GM23248 (cell line): ENCODE data around the gene GAL3ST1. TPM values are rescaled to one million over a fixed set of nuclear protein-coding genes. Genes with fewer than 3 reads are reported as not detected.

Experiments used
- DNase-seq: peaks from one replicate; pipeline ENCODE4 v3.0.0-alpha.2; 2015
- H2AFZ ChIP-seq: fragments of 200-600 bp; sonication (generic); 2 replicates; pipeline ENCODE4 v1.6.1; 2016; ENCODE audit warnings: antibody characterized with exemption
- H3F3A ChIP-seq: fragments of 200-600 bp; sonication (generic); 2 replicates; pipeline ENCODE4 v1.6.1; 2016; ENCODE audit warnings: mild to moderate bottlenecking, antibody characterized with exemption, mixed run types; ENCODE audit not compliant: insufficient read depth
- H3K27ac ChIP-seq: fragments of 200-600 bp; sonication (generic); 2 replicates; pipeline ENCODE4 v1.5.1; 2016; ENCODE audit warnings: mild to moderate bottlenecking
- H3K27me3 ChIP-seq: fragments of 200-600 bp; sonication (generic); replicated peaks from 2 replicates; pipeline ENCODE4 v1.6.1; 2016; ENCODE audit warnings: mild to moderate bottlenecking; ENCODE audit not compliant: insufficient read depth
- H3K36me3 ChIP-seq: fragments of 200-600 bp; sonication (generic); 2 replicates; pipeline ENCODE4 v1.6.1; 2016; ENCODE audit warnings: low read depth, mild to moderate bottlenecking
- H3K4me1 ChIP-seq: fragments of 200-600 bp; sonication (generic); 2 replicates; pipeline ENCODE4 v1.6.1; 2016; ENCODE audit warnings: mild to moderate bottlenecking; ENCODE audit not compliant: insufficient read depth
- H3K4me2 ChIP-seq: fragments of 200-600 bp; sonication (generic); one replicate; pipeline ENCODE4 v1.6.1; 2016; ENCODE audit warnings: mild to moderate bottlenecking; ENCODE audit not compliant: unreplicated experiment
- H3K4me3 ChIP-seq: fragments of 200-600 bp; sonication (generic); 2 replicates; pipeline ENCODE4 v1.5.1; 2016; ENCODE audit warnings: mild to moderate bottlenecking
- H3K79me2 ChIP-seq: fragments of 200-600 bp; sonication (generic); 2 replicates; pipeline ENCODE4 v1.6.1; 2016; ENCODE audit warnings: mild to moderate bottlenecking; ENCODE audit not compliant: insufficient read depth
- H3K9ac ChIP-seq: fragments of 200-600 bp; sonication (generic); 2 replicates; pipeline ENCODE4 v1.6.1; 2016; ENCODE audit warnings: mild to moderate bottlenecking
- H3K9me2 ChIP-seq: fragments of 200-600 bp; sonication (generic); 2 replicates; pipeline ENCODE4 v1.6.1; 2016; ENCODE audit warnings: mixed run types, mild to moderate bottlenecking, moderate library complexity; ENCODE audit not compliant: insufficient read depth
- H3K9me3 ChIP-seq: fragments of 200-600 bp; sonication (generic); one replicate; pipeline ENCODE4 v1.6.1; 2017; ENCODE audit warnings: low read depth
- H4K20me1 ChIP-seq: fragments of 200-600 bp; sonication (generic); 2 replicates; pipeline ENCODE4 v1.6.0; 2016; ENCODE audit not compliant: insufficient read depth
- EZH2 ChIP-seq: fragments of 200-600 bp; sonication (generic); IDR thresholded peaks from 2 replicates; pipeline ENCODE4 v1.6.1; 2018; ENCODE audit warnings: antibody characterized with exemption, mild to moderate bottlenecking; ENCODE audit not compliant: insufficient read depth, poor library complexity, severe bottlenecking
- EZH2phosphoT487 ChIP-seq: fragments of 200-600 bp; sonication (generic); IDR thresholded peaks from 2 replicates; pipeline ENCODE4 v1.6.1; 2018; ENCODE audit warnings: antibody characterized with exemption, moderate library complexity, mild to moderate bottlenecking, low read depth; ENCODE audit not compliant: insufficient read depth
- WGBS, 2 experiments: methylation state at CpG; one replicate each; pipeline ENCODE4 v1.1.6; 2015 to 2017; ENCODE audit warnings: low lambda C conversion rate in 2 of 2, low coverage in 1 of 2; ENCODE audit errors: missing lambda C conversion rate in 2 of 2; 5-methylcytosine and 5-hydroxymethylcytosine counted together
- in situ Hi-C: fragments of 300-500 bp; cut with MboI; formaldehyde crosslinking; loops from 2 replicates; pipeline ENCODE4 v1.15.0; 2020
- polyA plus RNA-seq: library from polyadenylated mRNA; unstranded; fragments of >200 nt; fragmentation: Nextera tagmentation; extraction: Ambion mirVana; gene quantifications from 2 replicates; pipeline ENCODE4 v1.2.1, GENCODE V29; 2016
- total RNA-seq: library from RNA; depleted of rRNA; stranded (reverse); fragments of >200 nt; shearing (Covaris generic); gene quantifications from 2 replicates; pipeline ENCODE4 v1.2.3, GENCODE V29; 2014

The GAL3ST1 gene
- total and polyA plus RNA-seq, 2 experiments from 2014 or later = not detected

DNA sequence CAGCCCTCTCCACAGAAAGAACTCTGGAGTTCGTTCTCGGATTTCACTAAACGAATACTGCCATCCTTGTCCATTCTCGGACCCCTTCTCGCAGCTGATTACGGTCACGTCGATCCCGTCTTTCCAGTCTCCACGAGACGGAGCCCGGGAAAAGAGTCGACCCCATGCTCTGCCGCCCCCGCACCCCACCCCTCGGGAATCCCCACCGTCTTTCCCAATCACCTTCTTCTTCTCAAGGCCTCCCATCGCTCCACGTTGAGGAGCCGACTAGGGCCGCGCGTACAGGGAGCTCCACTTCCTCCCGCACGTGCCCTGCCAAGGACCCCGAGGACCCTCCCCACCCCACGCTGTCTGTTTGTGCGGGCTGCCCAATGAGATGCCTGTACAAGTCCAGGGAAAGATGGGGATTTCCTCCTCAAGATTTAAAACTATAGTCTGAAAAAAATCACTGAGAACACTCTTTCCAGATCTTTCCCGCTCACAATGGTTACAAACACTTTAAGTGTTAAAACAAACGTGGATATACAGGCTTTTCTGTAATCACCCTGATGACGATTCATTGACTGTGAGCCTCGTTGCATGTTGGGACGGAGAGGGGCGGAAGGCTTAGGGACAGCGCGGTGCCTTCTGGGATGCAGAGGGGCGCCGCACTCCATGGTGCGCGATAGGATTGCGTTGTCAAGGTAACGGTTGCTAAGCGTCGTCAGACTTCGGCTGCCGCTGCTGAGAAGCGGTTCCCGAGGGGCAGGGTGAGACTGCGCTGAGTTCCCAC, 17.3 kb upstream of the GAL3ST1 start, which contains the start of gene PES1:
Gene PES1, minus strand, starts transcription at position 323 of the 772 bp plus-strand sequence. Its CDS starts 77 bp downstream, at position 246.
- H3F3A ChIP-seq = no peaks in the 10 kb centered on the region
- TF ChIP-seq EZH2phosphoT487 = no peak
- no peak for TF ChIP-seq EZH2
- peak; percentile 100 for DNase-seq

GRCh38 chr22:30591191-30591587, 16.7 kb upstream of the GAL3ST1 start:
- DNase-seq = peak; percentile 82
- no peaks in the 10 kb centered on the region for H3F3A ChIP-seq
- in situ Hi-C loops = no loop called here
- no peaks in the 10 kb centered on the region for H3K9me2 ChIP-seq
- H3K27ac ChIP-seq = peak overlapping the region; percentile 88
- peaks cover 23% of the 10 kb centered on the region for H3K36me3 ChIP-seq
- peaks cover 11% of the 10 kb centered on the region for H3K4me1 ChIP-seq
- TF ChIP-seq EZH2phosphoT487 (no peak), EZH2 (no peak)
- peak overlapping the region; percentile 86 for H3K4me2 ChIP-seq
- H3K27me3 ChIP-seq = peaks cover 7% of the 10 kb centered on the region; the same call in 1 of the 2 replicates
- H3K4me3 ChIP-seq = peak overlapping the region; percentile 99
- H4K20me1 ChIP-seq = no peaks in the 10 kb centered on the region
- peak overlapping the region; percentile 99 for H3K9ac ChIP-seq
- H3K9me3 ChIP-seq = no peaks in the 10 kb centered on the region
- peak overlapping the region; percentile 81 for H2AFZ ChIP-seq
- 2 to 6% methylated on average over 14 of the region's 14 CpGs for WGBS, 2 experiments
- peaks cover 38% of the 10 kb centered on the region for H3K79me2 ChIP-seq

More for the DNA sequence above, 17.3 kb upstream of the GAL3ST1 start, which contains the start of gene PES1:
- no peaks in the 10 kb centered on the region for H3K9me3 ChIP-seq
- peak within 1 kb of the TSS; percentile 86 for H3K4me2 ChIP-seq
- H4K20me1 ChIP-seq = no peaks in the 10 kb centered on the region
- H3K9ac ChIP-seq = peak within 1 kb of the TSS; percentile 99
- 1 to 2% methylated on average over 44 to 49 of the region's 49 CpGs for WGBS, 2 experiments
- H3K27me3 ChIP-seq = peaks cover 7% of the 10 kb centered on the region; the same call in 1 of the 2 replicates
- peaks cover 11% of the 10 kb centered on the region for H3K4me1 ChIP-seq
- peaks cover 38% of the 10 kb centered on the region for H3K79me2 ChIP-seq
- in situ Hi-C loops = no loop called here
- H3K27ac ChIP-seq = peak within 1 kb of the TSS; percentile 88
- H3K4me3 ChIP-seq = peak within 1 kb of the TSS; percentile 99
- H3K9me2 ChIP-seq = no peaks in the 10 kb centered on the region
- peak within 1 kb of the TSS; percentile 81 for H2AFZ ChIP-seq
- peaks cover 17% of the 10 kb centered on the region; the same call in 1 of the 2 replicates for H3K36me3 ChIP-seq

- Histone ChIP-seq H3K79me2 (peaks cover 34% of the 10 kb centered on the region), H2AFZ (no peak overlapping the region), H3K4me3 (no peak overlapping the region), H3K9me2 (no peaks in the 10 kb centered on the region), H3K9ac (no peak overlapping the region), H3K36me3 (peaks cover 28% of the 10 kb centered on the region), H3K4me1 (peaks cover 11% of the 10 kb centered on the region), H3K27ac (no peak overlapping the region), H3K27me3 (no peaks in the 10 kb centered on the region), H3K4me2 (no peak overlapping the region), H3K9me3 (no peaks in the 10 kb centered on the region), H4K20me1 (no peaks in the 10 kb centered on the region), H3F3A (no peaks in the 10 kb centered on the region)
- no peak for DNase-seq
- 92 to 94% methylated on average over 8 of the region's 8 CpGs for WGBS, 2 experiments
- in situ Hi-C loops = no loop called here
- TF ChIP-seq EZH2phosphoT487 = no peak
- TF ChIP-seq EZH2 = no peak
These were observed 11.9 kb upstream of the GAL3ST1 start for GRCh38 chr22:30586414-30586813.

DNA sequence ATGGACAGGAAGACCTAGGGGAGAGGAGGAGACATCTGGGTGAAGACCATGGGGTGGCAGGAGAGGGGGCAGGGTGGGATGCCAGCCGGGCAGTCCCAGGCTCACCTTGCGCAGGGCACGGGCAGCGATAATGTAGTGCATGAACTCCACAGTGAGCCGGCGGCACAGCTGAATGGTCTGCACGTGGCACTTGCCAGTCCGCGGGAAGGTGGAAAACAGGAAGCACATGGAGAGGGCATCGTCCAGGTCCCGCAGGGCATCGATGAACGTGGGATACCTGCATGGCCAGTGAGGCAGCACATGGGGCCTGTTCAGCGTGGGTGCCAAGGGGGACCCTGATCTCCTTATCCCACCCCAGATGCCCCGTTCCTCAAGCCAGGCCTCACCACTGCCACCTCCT, 10.0 kb upstream of the GAL3ST1 start:
- TF ChIP-seq EZH2phosphoT487 (no peak), EZH2 (no peak)
- 98 to 99% methylated on average over 12 to 15 of the region's 15 CpGs for WGBS, 2 experiments

More for the DNA sequence above, 10.0 kb upstream of the GAL3ST1 start:
- Histone ChIP-seq H3K9me2 (no peaks in the 10 kb centered on the region), H4K20me1 (no peaks in the 10 kb centered on the region), H3K36me3 (peaks cover 37% of the 10 kb centered on the region), H3K4me2 (no peak overlapping the region), H3K27me3 (no peaks in the 10 kb centered on the region), H3K9ac (no peak overlapping the region), H3K79me2 (peaks cover 14% of the 10 kb centered on the region), H3K4me1 (no peaks in the 10 kb centered on the region), H3K27ac (no peak overlapping the region), H3K9me3 (no peaks in the 10 kb centered on the region), H3K4me3 (no peak overlapping the region), H3F3A (no peaks in the 10 kb centered on the region), H2AFZ (no peak overlapping the region)
- in situ Hi-C loops = no loop called here
- no peak for DNase-seq
